Stimulated activated CD8-positive, alpha-beta memory T cell treated with anti-CD3 and anti-CD28 coated beads, Interleukin-4, amount 100 ng/mL, for 4 hours (primary cell): ENCODE results near the gene SEMA6B.
"Not testable (repeated sequence)": the region's sequence is repeated elsewhere in the genome, so short reads cannot be mapped to it uniquely, and the experiment has no call there.

ENCODE experiments used
- DNase-seq, 2 donors: peaks; one replicate each; pipeline ENCODE4 v3.0.0-alpha.2; 2020; ENCODE audit warnings: low read depth in 2 of 2, low spot score in 1 of 2

The SEMA6B gene

GRCh38 chr19:4571305-4571917 lies 11.9 kb upstream of the SEMA6B start:
- no peak for DNase-seq

GRCh38 chr19:4570916-4571304 lies 11.4 kb upstream of the SEMA6B start:
- DNase-seq = no peak

GRCh38 chr19:4570402-4570801 lies 10.9 kb upstream of the SEMA6B start:
- no peak for DNase-seq

GRCh38 chr19:4568886-4569285 lies 9.4 kb upstream of the SEMA6B start:
- no peak for DNase-seq

GRCh38 chr19:4567584-4568071 lies 8.1 kb upstream of the SEMA6B start:
- peak; percentile 11 to 33 for DNase-seq

- DNase-seq = no peak
These were observed 7.0 kb upstream of the SEMA6B start for GRCh38 chr19:4566402-4567051.

GRCh38 chr19:4563562-4563961 lies 4.1 kb upstream of the SEMA6B start:
- not testable (repeated sequence) for DNase-seq

GRCh38 chr19:4562085-4562484 lies 2.6 kb upstream of the SEMA6B start:
- DNase-seq = not testable (repeated sequence)

GRCh38 chr19:4557971-4558941 lies 1.2 kb downstream of the SEMA6B start:
- DNase-seq = no peak

GRCh38 chr19:4557144-4557970 lies 2.1 kb downstream of the SEMA6B start:
- no peak for DNase-seq

- DNase-seq = no peak
These were observed 2.8 kb downstream of the SEMA6B start for GRCh38 chr19:4556597-4557127.

GRCh38 chr19:4555657-4556561 lies 3.6 kb downstream of the SEMA6B start:
- DNase-seq = no peak

- no peak for DNase-seq
These were observed 4.8 kb downstream of the SEMA6B start for GRCh38 chr19:4554717-4555116.

- DNase-seq = no peak
These were observed 5.7 kb downstream of the SEMA6B start for GRCh38 chr19:4553775-4554174.

- no peak for DNase-seq
These were observed 6.3 kb downstream of the SEMA6B start for GRCh38 chr19:4553092-4553695.

- no peak for DNase-seq
These were observed 7.0 kb downstream of the SEMA6B start for GRCh38 chr19:4552525-4552819.

- no peak for DNase-seq
These were observed 8.9 kb downstream of the SEMA6B start for GRCh38 chr19:4550479-4551050.

- DNase-seq = no peak
These were observed 9.5 kb downstream of the SEMA6B start for GRCh38 chr19:4550018-4550417.

- DNase-seq = no peak
These were observed 11.3 kb downstream of the SEMA6B start for GRCh38 chr19:4548238-4548584.
